ENCODE measurements around the gene KCTD10. TPM values are rescaled to one million over a fixed set of nuclear protein-coding genes. Genes with fewer than 3 reads are reported as not detected.
"Not testable (repeated sequence)": the region's sequence is repeated elsewhere in the genome, so short reads cannot be mapped to it uniquely, and the experiment has no call there.

The KCTD10 gene
- total RNA-seq, 1 donor from 2014 or later = 67.7 TPM

DNA sequence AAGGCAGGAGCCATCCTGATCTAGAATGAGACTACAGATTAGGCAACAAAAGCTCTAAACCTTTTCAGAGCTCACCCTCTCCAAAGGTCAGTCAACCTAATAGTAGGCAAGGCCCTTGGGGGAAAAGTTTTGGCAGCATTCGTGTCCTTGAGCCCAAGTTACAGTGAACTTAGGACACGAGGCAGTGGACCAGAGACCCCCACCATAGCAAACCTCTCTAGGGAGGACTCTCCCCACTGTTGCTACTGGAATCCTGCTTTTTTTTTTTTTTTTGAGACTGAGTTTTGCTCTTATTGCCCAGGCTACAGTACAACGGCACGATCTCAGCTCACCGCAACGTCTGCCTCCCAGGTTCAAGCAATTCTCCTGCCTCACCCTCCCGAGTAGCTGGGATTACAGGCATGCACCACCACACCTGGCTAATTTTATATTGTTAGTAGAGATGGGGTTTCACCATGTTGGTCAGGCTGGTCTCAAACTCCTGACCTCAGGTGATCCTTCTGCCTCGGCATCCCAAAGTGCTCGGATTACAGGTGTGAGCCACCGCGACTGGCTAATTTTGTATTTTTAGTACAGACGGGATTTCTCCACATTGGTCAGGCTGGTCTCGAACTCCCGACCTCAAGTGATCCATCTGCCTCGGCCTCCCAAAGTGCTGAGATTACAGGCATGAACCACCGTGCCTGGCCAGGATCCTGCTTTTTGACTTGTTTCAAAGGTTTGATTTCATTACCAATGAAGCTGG lies 3.4 kb downstream of the KCTD10 start:
- not testable (repeated sequence) for DNase-seq (ENCODE audit: low spot score)

DNA sequence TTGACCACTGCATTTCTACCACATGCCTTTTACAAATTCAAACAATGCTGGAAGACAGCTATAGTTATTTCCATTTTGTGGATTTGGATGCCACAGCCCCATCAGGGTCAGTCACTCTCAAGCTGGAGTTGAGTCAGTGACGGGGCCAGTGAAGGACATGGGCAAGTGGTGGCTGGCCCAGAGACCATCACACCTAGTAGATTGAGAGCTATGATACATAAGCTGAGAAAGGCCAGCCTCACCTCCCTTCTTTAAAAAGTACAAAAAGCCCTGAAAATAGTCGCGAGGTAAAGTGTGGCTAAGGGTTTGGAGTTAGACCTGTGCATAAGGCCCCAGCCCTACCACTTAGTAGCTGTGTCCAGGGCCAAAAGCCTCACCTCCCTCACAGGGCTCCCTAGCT lies 4.1 kb downstream of the KCTD10 start:
- DNase-seq (ENCODE audit: low spot score) = no peak

- DNase-seq (ENCODE audit: low spot score) = no peak
Measured at GRCh38 chr12:109469517-109469916, 7.6 kb downstream of the KCTD10 start.

- no peak for DNase-seq (ENCODE audit: low spot score)
Measured at GRCh38 chr12:109467978-109468676, 9.0 kb downstream of the KCTD10 start.

GRCh38 chr12:109466821-109467220 lies 10.3 kb downstream of the KCTD10 start:
- no peak for DNase-seq (ENCODE audit: low spot score)

GRCh38 chr12:109466305-109466704 lies 10.8 kb downstream of the KCTD10 start:
- DNase-seq (ENCODE audit: low spot score) = no peak

GRCh38 chr12:109464642-109465351 lies 12.3 kb downstream of the KCTD10 start:
- no peak for DNase-seq (ENCODE audit: low spot score)

- DNase-seq (ENCODE audit: low spot score) = no peak
Measured at GRCh38 chr12:109463756-109464155, 13.3 kb downstream of the KCTD10 start.

DNA sequence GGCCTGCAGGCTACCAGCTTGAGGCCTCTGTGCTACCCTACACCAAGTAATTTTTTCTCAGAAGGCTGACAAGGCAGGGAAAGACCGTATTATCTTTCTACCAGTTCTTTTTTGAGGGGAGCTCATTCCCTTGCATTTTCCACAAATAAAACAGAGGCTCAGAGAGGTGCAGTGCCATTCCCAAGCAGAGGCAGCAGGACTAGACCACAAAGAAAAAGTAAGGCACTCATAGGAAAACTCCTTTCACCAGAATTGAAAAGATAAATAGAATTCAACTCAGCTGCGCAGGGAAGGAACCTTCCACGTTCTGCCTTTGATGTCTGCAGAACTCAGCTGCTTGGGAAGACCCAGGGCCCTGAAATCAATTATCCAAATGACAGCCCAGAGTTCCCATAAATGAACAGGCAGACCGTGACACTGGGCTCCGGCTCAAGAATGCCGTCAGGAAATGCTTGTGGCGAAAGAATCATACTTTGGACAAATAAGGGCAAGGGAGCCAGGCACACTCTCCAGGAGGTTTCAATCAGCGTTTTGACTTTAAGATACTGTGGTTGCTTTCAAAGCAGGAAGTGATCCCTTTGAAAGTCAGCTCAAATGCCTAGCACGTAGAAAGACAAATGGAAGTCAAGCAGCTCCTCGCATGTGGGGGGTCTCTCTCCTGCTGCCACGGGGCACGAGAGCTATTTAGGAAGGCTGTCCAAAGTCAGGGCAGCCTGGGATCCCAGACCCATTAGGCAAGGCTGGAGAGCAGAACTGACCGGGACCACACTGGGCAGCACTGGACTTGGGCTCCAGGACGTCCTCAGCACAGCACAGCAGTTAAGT lies 14.0 kb downstream of the KCTD10 start:
- DNase-seq (ENCODE audit: low spot score) = peak; percentile 98

GRCh38 chr12:109461846-109462756 lies 15.0 kb downstream of the KCTD10 start:
- DNase-seq (ENCODE audit: low spot score) = peak; percentile 96

GRCh38 chr12:109461049-109461845 lies 15.9 kb downstream of the KCTD10 start:
- peak; percentile 56 for DNase-seq (ENCODE audit: low spot score)

DNA sequence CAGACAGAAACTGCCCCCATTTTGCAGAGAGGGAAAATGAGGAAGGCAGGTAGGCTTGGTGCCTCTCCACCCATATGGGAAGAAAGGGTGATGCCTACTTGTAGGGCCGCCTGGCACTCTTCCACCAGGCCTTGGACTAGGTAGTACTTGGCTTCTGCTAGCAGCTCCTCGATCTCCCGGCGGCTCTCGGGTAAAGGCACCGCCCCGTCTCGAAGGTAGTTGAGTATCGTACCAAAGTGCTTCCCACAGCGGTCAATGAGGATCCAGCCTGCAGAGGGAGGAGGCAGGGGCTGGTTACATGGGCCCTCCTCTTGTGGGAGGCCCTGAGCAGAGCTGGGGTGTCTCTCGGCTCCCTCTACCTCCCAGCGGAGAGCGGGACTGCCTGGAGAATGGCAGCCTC lies 16.6 kb downstream of the KCTD10 start:
- no peak for DNase-seq (ENCODE audit: low spot score)

- DNase-seq (ENCODE audit: low spot score) = no peak
Measured at GRCh38 chr12:109459247-109459646, 17.9 kb downstream of the KCTD10 start.

GRCh38 chr12:109458771-109459208 lies 18.3 kb downstream of the KCTD10 start:
- DNase-seq (ENCODE audit: low spot score) = no peak

GRCh38 chr12:109458086-109458485 lies 19.0 kb downstream of the KCTD10 start:
- DNase-seq (ENCODE audit: low spot score) = no peak

- DNase-seq (ENCODE audit: low spot score) = no peak
Measured at GRCh38 chr12:109455706-109456105, 21.4 kb downstream of the KCTD10 start.

- DNase-seq (ENCODE audit: low spot score) = no peak
Measured at GRCh38 chr12:109452489-109452888, 24.6 kb downstream of the KCTD10 start.

GRCh38 chr12:109451400-109451799 lies 25.7 kb downstream of the KCTD10 start:
- no peak for DNase-seq (ENCODE audit: low spot score)

GRCh38 chr12:109450980-109451379 lies 26.1 kb downstream of the KCTD10 start:
- no peak for DNase-seq (ENCODE audit: low spot score)
